RWPE1 (cell line): ENCODE data around the gene SLC25A38.

ENCODE experiments used
- CTCF ChIA-PET: fragments of 350-600 bp; sonication (Branson Sonifier 250); formaldehyde crosslinking; extraction: SDS; loops from one replicate; lab custom pipeline; 2021; lab: Yijun Ruan, JAX
- POLR2A ChIA-PET: fragments of 400-600 bp; formaldehyde crosslinking; extraction: SDS; loops from one replicate; lab custom pipeline; 2020; ENCODE audit warnings: antibody characterized with exemption; ENCODE audit not compliant: low non-redundant PET; lab: Yijun Ruan, JAX
- DNase-seq: peaks from one replicate; pipeline ENCODE4 v3.0.0; 2012; ENCODE audit warnings: low spot score
- H3K27ac ChIP-seq: fragments of 450-650 bp; 2 replicates; pipeline ENCODE4 v1.5.1; 2017
- TF ChIP-seq, protein P1 (sequence below): fragments of 450-650 bp; conservative IDR thresholded peaks from 2 replicates; pipeline ENCODE4 v1.5.1; 2017; ENCODE audit warnings: low read depth, mild to moderate bottlenecking

The SLC25A38 gene

DNA sequence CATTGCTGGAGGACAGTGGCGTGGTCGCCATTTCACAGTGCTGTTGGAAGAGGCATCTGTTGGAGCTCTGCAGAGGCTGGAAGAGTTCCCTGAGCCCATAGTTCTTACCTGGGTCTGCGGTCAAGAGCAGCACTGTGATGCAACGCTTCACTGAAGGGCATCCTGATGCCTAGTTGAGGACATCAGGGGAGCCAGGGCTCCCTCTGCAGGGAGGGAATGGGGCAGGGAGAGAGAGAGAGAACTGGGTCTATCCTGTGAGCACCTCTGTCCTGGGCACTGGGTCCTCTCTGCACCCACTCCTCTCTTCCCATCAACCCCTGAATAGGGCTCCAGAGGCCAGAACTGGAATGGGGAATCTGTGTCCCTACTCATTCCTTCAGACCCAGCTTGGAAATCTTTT lies 60.4 kb downstream of the SLC25A38 start:
- ChIA-PET POLR2A (no interaction called here), CTCF (interaction anchor here (0.6 kb wide), 1 partner anchor 8 kb away, joined by 3 read pairs; no protein-coding TSS in a partner anchor)
- DNase-seq: no peak
- TF ChIP-seq, protein P1, sequence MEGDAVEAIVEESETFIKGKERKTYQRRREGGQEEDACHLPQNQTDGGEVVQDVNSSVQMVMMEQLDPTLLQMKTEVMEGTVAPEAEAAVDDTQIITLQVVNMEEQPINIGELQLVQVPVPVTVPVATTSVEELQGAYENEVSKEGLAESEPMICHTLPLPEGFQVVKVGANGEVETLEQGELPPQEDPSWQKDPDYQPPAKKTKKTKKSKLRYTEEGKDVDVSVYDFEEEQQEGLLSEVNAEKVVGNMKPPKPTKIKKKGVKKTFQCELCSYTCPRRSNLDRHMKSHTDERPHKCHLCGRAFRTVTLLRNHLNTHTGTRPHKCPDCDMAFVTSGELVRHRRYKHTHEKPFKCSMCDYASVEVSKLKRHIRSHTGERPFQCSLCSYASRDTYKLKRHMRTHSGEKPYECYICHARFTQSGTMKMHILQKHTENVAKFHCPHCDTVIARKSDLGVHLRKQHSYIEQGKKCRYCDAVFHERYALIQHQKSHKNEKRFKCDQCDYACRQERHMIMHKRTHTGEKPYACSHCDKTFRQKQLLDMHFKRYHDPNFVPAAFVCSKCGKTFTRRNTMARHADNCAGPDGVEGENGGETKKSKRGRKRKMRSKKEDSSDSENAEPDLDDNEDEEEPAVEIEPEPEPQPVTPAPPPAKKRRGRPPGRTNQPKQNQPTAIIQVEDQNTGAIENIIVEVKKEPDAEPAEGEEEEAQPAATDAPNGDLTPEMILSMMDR: no peak
- H3K27ac ChIP-seq: no peak overlapping the region

DNA sequence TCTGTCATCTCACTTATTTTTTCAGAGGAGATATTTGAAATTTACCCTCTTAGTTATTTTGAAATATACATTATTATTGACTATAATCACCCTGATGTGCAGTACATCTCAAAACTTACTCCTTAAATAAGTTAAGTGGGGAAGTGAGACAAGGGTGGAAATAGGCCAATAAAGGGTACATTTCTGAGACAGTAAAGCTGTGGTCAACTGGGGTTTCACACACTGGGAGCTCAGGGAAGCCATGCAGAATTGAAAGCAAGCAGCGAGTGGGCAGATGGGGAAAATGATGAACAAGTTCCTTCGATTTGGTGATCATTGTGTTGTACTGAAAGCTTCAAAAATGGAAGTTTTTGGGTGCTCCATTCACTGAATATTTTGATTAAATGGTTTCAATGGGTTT lies 62.8 kb downstream of the SLC25A38 start:
- CTCF ChIA-PET: no interaction called here
- TF ChIP-seq, protein P1: no peak
- POLR2A ChIA-PET: no interaction called here

DNA sequence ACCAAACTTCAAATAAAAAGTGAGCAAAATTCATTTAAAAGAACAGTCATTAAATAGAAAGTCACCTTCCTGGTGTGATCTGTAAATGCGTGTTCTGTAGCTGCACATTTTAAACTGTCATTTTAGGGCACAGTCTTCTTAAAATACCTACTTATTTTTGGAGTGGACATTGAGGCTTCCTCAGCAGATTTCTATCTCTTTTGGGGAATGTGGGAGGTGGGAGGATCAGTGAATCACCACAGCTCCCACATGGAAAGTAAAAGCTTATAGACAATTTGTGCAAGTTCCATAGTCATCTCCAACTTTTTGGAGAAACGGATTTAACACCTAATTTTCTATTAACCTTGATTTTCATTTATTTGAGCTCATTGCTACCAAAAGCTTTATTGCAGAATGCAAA lies 63.3 kb downstream of the SLC25A38 start:
- TF ChIP-seq, protein P1: no peak
- CTCF ChIA-PET: interaction anchor here (0.7 to 1.2 kb wide), 2 partner anchors 610 to 731 kb away, joined by 3 to 5 read pairs; no protein-coding TSS in a partner anchor
- DNase-seq: no peak
- POLR2A ChIA-PET: no interaction called here
- H3K27ac ChIP-seq: no peak overlapping the region

More for the DNA sequence above, 62.8 kb downstream of the SLC25A38 start:
- no peak overlapping the region for H3K27ac ChIP-seq
- DNase-seq: no peak
